ENCODE results near the gene SV2B.
A peak's percentile ranks its signal among the peaks of the same experiment; 100 is the strongest.

Gene SV2B

GRCh38 chr15:91125162-91125561 lies 25.1 kb downstream of the SV2B start:
- DNase-seq, result no peak

GRCh38 chr15:91126080-91126479 lies 26.0 kb downstream of the SV2B start:
- Mint-ChIP-seq H3K27ac (no peak overlapping the region), H3K36me3 (ENCODE audit: low read depth) (no peaks in the 10 kb centered on the region)
- TF ChIP-seq, protein P1, sequence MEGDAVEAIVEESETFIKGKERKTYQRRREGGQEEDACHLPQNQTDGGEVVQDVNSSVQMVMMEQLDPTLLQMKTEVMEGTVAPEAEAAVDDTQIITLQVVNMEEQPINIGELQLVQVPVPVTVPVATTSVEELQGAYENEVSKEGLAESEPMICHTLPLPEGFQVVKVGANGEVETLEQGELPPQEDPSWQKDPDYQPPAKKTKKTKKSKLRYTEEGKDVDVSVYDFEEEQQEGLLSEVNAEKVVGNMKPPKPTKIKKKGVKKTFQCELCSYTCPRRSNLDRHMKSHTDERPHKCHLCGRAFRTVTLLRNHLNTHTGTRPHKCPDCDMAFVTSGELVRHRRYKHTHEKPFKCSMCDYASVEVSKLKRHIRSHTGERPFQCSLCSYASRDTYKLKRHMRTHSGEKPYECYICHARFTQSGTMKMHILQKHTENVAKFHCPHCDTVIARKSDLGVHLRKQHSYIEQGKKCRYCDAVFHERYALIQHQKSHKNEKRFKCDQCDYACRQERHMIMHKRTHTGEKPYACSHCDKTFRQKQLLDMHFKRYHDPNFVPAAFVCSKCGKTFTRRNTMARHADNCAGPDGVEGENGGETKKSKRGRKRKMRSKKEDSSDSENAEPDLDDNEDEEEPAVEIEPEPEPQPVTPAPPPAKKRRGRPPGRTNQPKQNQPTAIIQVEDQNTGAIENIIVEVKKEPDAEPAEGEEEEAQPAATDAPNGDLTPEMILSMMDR (IDR thresholded peaks at IDR 0.05), result no peak

More at GRCh38 chr15:91125162-91125561, 25.1 kb downstream of the SV2B start:
- H3K27me3 Mint-ChIP-seq (ENCODE audit: low read depth, poor library complexity), result peaks cover 13% of the 10 kb centered on the region
- no peaks in the 10 kb centered on the region for H3K36me3 Mint-ChIP-seq (ENCODE audit: low read depth)
- TF ChIP-seq, protein P1 (IDR thresholded peaks at IDR 0.05), result no peak
- no peaks in the 10 kb centered on the region for H3K9me3 Mint-ChIP-seq
- no peak overlapping the region for H3K4me3 Mint-ChIP-seq
- H3K4me1 Mint-ChIP-seq, result no peaks in the 10 kb centered on the region
- H3K27ac Mint-ChIP-seq, result no peak overlapping the region

DNA sequence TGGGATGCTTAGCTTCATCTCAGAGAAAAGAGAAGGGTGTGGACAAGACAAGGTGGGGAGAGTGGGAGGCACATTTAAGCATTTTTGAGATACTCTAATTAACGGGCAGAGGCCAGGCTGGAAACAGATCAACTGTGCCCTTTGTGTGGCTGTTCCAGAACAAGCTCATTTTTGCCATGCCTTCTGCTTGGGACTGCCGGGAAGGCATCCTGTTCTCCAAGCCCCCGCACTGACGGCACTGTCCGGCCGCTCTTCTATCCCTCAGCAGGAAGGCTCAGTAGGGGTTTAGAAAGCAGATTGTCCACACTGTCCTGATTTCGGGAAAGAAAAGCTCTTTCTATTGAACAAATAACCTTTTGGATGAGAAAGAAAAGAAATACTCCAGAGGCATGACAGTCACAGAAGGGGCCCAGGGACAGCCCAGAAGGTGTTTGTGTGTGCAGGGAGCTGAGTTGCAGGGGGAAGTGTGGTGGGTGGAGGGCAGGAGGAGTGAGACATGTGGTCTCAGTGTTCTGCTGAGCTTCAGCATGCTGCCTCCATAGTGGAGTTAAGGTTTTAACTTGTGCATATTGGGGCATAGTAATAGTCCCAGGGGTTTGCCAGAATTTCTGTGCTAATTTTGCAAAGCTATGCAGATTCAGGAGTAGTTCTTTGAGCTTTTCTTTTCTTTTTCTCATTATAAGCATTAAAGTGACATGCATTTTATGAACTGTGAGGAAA lies 27.3 kb downstream of the SV2B start:
- TF ChIP-seq, protein P1 (IDR thresholded peaks at IDR 0.05), result no peak
- DNase-seq, result no peak
- Mint-ChIP-seq H3K36me3 (ENCODE audit: low read depth) (no peaks in the 10 kb centered on the region), H3K4me3 (no peak overlapping the region), H3K4me1 (peaks cover 8% of the 10 kb centered on the region), H3K9me3 (no peaks in the 10 kb centered on the region), H3K27ac (no peak overlapping the region), H3K27me3 (ENCODE audit: low read depth, poor library complexity) (peaks cover 10% of the 10 kb centered on the region)

More at GRCh38 chr15:91126080-91126479, 26.0 kb downstream of the SV2B start:
- Mint-ChIP-seq H3K4me1 (no peaks in the 10 kb centered on the region), H3K27me3 (ENCODE audit: low read depth, poor library complexity) (peaks cover 13% of the 10 kb centered on the region), H3K9me3 (no peaks in the 10 kb centered on the region), H3K4me3 (no peak overlapping the region)
- DNase-seq, result no peak

- TF ChIP-seq, protein P1 (IDR thresholded peaks at IDR 0.05), result no peak
- Mint-ChIP-seq H3K9me3 (no peaks in the 10 kb centered on the region), H3K27ac (no peak overlapping the region), H3K4me3 (no peak overlapping the region), H3K36me3 (ENCODE audit: low read depth) (no peaks in the 10 kb centered on the region), H3K27me3 (ENCODE audit: low read depth, poor library complexity) (peaks cover 10% of the 10 kb centered on the region), H3K4me1 (peaks cover 14% of the 10 kb centered on the region)
- DNase-seq, result no peak
These were observed 28.0 kb downstream of the SV2B start for GRCh38 chr15:91128016-91128415.

DNA sequence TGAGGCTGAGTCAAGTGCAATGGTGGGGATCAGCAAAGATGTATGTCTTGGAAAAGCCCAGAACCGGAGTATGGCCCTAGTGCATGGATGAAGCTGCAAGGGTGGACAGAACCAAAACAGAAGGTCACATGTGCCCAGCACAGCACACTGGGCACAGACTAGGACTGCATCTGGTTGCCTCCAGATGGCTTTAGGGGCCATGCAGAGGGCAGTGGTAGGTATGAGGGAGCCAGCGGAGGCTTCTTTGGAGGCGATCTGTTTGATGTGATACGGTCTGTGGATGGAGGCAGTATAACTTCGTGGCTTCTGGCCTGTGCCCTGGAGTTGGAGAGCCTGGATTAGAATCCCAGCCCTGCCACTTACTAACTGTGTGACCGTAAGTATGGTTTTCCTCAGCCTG lies 29.4 kb downstream of the SV2B start:
- DNase-seq, result no peak
- Mint-ChIP-seq H3K36me3 (ENCODE audit: low read depth) (no peaks in the 10 kb centered on the region), H3K4me3 (no peak overlapping the region), H3K27me3 (ENCODE audit: low read depth, poor library complexity) (peaks cover 7% of the 10 kb centered on the region), H3K27ac (no peak overlapping the region), H3K9me3 (no peaks in the 10 kb centered on the region), H3K4me1 (peaks cover 21% of the 10 kb centered on the region)
- TF ChIP-seq, protein P1 (IDR thresholded peaks at IDR 0.05), result no peak

DNA sequence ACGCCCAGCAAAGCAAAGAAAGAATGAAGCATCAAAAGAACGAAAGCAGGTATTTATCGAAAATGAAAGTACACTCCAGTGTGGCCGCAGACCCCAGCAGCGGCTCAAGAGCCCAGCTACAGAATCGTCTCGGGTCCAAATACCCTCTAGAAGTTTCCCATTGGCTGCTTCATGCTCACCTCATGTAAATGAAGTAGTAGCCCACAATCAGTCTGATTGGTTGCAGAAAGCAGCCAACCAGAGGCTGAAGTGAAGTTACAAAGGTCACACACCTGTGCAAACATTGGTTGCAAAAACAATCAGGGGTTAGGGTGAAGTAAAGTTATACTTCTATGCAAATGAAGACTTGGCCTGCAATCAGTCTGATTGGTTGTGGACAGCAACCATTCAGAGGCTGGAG lies 32.0 kb downstream of the SV2B start:
- H3K9me3 Mint-ChIP-seq, result no peaks in the 10 kb centered on the region
- H3K4me1 Mint-ChIP-seq, result peaks cover 27% of the 10 kb centered on the region
- H3K27me3 Mint-ChIP-seq (ENCODE audit: low read depth, poor library complexity), result peaks cover 9% of the 10 kb centered on the region
- H3K27ac Mint-ChIP-seq, result peak overlapping the region; percentile 43
- H3K4me3 Mint-ChIP-seq, result peak overlapping the region; percentile 28
- no peak for DNase-seq
- no peaks in the 10 kb centered on the region for H3K36me3 Mint-ChIP-seq (ENCODE audit: low read depth)
- TF ChIP-seq, protein P1 (IDR thresholded peaks at IDR 0.05), result no peak

Data from nephron progenitor cell (in vitro differentiated cells).